Peyer's patch (tissue), 4 donors: Measurements from ENCODE around the gene IL20RB.

Experiments
- POLR2A ChIP-seq, 2 donors: fragments of 450-650 bp; IDR thresholded peaks; one replicate each; pipeline ENCODE4 v1.5.1; 2017; ENCODE audit warnings: antibody characterized with exemption in 2 of 2, mild to moderate bottlenecking in 2 of 2, moderate library complexity in 2 of 2
- TF ChIP-seq, protein P1 (sequence below), 6 experiments: fragments of 450-650 bp in 4 of 6; fragments of 200-600 bp in 2 of 6; sonication (generic) in 1 of 6; IDR thresholded peaks; one replicate each; pipeline ENCODE4 v1.5.1; 2017 to 2019; ENCODE audit warnings: antibody characterized with exemption in 6 of 6, mild to moderate bottlenecking in 3 of 6, moderate library complexity in 1 of 6

DNA sequence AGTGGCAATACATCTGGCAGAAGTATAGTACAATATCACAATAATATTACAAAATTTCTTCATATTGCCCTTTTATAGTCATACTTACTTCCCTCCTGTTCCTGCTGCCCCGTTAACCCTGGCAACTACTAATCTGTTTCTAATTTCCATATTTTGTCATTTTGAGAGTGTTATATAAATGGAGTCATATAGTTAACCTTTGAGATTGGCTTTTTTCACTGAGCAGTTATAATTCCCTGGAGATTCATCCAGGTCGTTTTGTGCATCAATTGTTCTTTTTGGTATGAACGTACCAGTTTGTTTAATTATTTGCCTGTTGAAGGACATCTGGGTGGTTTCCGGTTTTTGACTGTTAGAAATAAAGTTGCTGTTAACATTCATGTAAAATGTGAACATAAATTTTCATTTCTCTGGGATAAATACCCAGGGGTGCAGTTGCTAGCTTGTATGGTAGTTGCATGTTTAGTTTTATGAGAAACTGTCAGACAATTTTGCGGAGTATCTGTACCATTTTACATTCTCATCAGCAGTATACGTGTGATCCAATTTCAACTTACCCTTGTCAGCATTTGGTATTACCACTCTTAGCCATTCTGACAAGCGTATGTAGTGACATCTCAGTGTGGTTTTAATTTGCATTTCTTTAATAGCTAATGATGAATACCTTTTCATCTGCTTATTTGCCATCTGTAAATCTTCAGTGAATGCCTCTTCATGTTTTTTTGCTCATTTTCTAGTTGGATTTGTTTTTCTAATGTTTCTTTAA lies 32.2 kb upstream of the IL20RB start:
- TF ChIP-seq, protein P1, sequence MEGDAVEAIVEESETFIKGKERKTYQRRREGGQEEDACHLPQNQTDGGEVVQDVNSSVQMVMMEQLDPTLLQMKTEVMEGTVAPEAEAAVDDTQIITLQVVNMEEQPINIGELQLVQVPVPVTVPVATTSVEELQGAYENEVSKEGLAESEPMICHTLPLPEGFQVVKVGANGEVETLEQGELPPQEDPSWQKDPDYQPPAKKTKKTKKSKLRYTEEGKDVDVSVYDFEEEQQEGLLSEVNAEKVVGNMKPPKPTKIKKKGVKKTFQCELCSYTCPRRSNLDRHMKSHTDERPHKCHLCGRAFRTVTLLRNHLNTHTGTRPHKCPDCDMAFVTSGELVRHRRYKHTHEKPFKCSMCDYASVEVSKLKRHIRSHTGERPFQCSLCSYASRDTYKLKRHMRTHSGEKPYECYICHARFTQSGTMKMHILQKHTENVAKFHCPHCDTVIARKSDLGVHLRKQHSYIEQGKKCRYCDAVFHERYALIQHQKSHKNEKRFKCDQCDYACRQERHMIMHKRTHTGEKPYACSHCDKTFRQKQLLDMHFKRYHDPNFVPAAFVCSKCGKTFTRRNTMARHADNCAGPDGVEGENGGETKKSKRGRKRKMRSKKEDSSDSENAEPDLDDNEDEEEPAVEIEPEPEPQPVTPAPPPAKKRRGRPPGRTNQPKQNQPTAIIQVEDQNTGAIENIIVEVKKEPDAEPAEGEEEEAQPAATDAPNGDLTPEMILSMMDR (IDR thresholded peaks at IDR 0.05), result no peak
- TF ChIP-seq POLR2A (IDR thresholded peaks at IDR 0.05), result no peak
